GM19035 (cell line): ENCODE data around the gene ARID5B.
A peak's percentile ranks its signal among the peaks of the same experiment; 100 is the strongest.

Experiments used
- ATAC-seq: cut with Tn5 transposase; IDR thresholded peaks from one replicate; pipeline ENCODE4 v1.9.1; 2021; ENCODE audit not compliant: unreplicated experiment

ARID5B gene

GRCh38 chr10:61887772-61888171, 13.7 kb upstream of the ARID5B start:
- no peak for ATAC-seq

GRCh38 chr10:61888744-61889143, 12.8 kb upstream of the ARID5B start:
- ATAC-seq: no peak

- no peak for ATAC-seq
Measured at GRCh38 chr10:61890430-61890829, 11.1 kb upstream of the ARID5B start.

GRCh38 chr10:61890881-61891409, 10.6 kb upstream of the ARID5B start:
- ATAC-seq: no peak

- no peak for ATAC-seq
Measured at GRCh38 chr10:61891906-61892585, 9.5 kb upstream of the ARID5B start.

- ATAC-seq: no peak
Measured at GRCh38 chr10:61892961-61893360, 8.5 kb upstream of the ARID5B start.

GRCh38 chr10:61894133-61894532, 7.4 kb upstream of the ARID5B start:
- ATAC-seq: no peak

GRCh38 chr10:61895898-61896600, 5.5 kb upstream of the ARID5B start:
- no peak for ATAC-seq

- ATAC-seq: peak; percentile 65
Measured at GRCh38 chr10:61896854-61897661, 4.4 kb upstream of the ARID5B start.

- no peak for ATAC-seq
Measured at GRCh38 chr10:61897671-61898434, 3.6 kb upstream of the ARID5B start.

- ATAC-seq: no peak
Measured at GRCh38 chr10:61898435-61898778, 3.1 kb upstream of the ARID5B start.

- no peak for ATAC-seq
Measured at GRCh38 chr10:61899069-61899531, 2.4 kb upstream of the ARID5B start.

GRCh38 chr10:61899663-61899996, 1.9 kb upstream of the ARID5B start:
- no peak for ATAC-seq

- ATAC-seq: peak; percentile 38
Measured at GRCh38 chr10:61899997-61900828, 1.3 kb upstream of the ARID5B start.

GRCh38 chr10:61901829-61902444, 438 bp downstream of the ARID5B start:
- no peak for ATAC-seq

GRCh38 chr10:61902445-61903220, 1.1 kb downstream of the ARID5B start:
- no peak for ATAC-seq

GRCh38 chr10:61903221-61903927, 1.9 kb downstream of the ARID5B start:
- ATAC-seq: peak; percentile 50

- ATAC-seq: no peak
Measured at GRCh38 chr10:61903928-61904344, 2.4 kb downstream of the ARID5B start.
